PFSK-1 (cell line): ENCODE measurements around the gene ADAMTS2.

Source experiments
- FOXP2 ChIP-seq: optimal IDR thresholded peaks from 2 replicates; pipeline ENCODE3; 2011; ENCODE audit warnings: borderline replicate concordance, control low read depth, inconsistent platforms; ENCODE audit not compliant: insufficient read depth; ENCODE audit errors: extremely low read length, extremely low read depth
- POLR2AphosphoS5 ChIP-seq: IDR thresholded peaks from 2 replicates; pipeline ENCODE4 v1.6.1; 2012; ENCODE audit warnings: low read depth, mild to moderate bottlenecking, control low read depth, low read length, moderate library complexity
- SIN3A ChIP-seq: IDR thresholded peaks from 2 replicates; pipeline ENCODE4 v1.6.1; 2012; ENCODE audit warnings: mild to moderate bottlenecking, low read length, moderate library complexity, borderline replicate concordance; ENCODE audit not compliant: insufficient read depth
- TAF1 ChIP-seq: IDR thresholded peaks from 2 replicates; pipeline ENCODE4 v1.6.1; 2012; ENCODE audit warnings: low read length, control low read depth, borderline replicate concordance; ENCODE audit not compliant: insufficient read depth
- TF ChIP-seq, protein P1 (sequence below), 2 experiments: IDR thresholded peaks; 2 replicates each; pipeline versions ENCODE4 v1.6.1 to v1.8.0; 2011 to 2012; ENCODE audit warnings: low read depth in 2 of 2, low read length in 2 of 2, control low read depth in 1 of 2, inconsistent platforms in 1 of 2, mild to moderate bottlenecking in 1 of 2, moderate library complexity in 1 of 2; ENCODE audit not compliant: insufficient read depth in 1 of 2

ADAMTS2 gene

DNA sequence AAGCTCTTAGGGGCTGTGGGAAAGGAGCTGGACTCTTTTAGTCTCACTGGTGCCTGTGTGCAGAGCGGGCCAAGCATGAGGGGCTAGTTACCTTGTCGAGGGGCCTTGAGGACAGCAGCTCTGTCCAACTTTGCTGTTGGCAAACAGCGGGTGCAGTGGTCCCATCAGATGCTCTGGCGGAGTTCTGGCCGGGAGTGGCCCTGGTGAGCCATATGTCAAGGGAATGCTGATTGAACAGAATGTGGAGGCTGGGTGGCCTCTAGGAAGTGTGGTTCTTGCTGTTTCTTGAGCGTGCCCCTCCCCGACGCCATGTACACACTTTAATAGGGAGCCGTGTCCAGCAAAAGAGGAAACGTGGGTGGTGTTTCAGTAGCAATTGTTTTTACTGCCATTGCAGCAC lies 3.6 kb upstream of the ADAMTS2 start:
- TF ChIP-seq, protein P1, sequence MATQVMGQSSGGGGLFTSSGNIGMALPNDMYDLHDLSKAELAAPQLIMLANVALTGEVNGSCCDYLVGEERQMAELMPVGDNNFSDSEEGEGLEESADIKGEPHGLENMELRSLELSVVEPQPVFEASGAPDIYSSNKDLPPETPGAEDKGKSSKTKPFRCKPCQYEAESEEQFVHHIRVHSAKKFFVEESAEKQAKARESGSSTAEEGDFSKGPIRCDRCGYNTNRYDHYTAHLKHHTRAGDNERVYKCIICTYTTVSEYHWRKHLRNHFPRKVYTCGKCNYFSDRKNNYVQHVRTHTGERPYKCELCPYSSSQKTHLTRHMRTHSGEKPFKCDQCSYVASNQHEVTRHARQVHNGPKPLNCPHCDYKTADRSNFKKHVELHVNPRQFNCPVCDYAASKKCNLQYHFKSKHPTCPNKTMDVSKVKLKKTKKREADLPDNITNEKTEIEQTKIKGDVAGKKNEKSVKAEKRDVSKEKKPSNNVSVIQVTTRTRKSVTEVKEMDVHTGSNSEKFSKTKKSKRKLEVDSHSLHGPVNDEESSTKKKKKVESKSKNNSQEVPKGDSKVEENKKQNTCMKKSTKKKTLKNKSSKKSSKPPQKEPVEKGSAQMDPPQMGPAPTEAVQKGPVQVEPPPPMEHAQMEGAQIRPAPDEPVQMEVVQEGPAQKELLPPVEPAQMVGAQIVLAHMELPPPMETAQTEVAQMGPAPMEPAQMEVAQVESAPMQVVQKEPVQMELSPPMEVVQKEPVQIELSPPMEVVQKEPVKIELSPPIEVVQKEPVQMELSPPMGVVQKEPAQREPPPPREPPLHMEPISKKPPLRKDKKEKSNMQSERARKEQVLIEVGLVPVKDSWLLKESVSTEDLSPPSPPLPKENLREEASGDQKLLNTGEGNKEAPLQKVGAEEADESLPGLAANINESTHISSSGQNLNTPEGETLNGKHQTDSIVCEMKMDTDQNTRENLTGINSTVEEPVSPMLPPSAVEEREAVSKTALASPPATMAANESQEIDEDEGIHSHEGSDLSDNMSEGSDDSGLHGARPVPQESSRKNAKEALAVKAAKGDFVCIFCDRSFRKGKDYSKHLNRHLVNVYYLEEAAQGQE (IDR thresholded peaks at IDR 0.05; ENCODE audit: insufficient read depth in 1 of 2, low read depth in 2 of 2, low read length in 2 of 2): no peak
- no peak for TF ChIP-seq FOXP2
- no peak for TF ChIP-seq TAF1
- TF ChIP-seq SIN3A: no peak
- no peak for TF ChIP-seq POLR2AphosphoS5

DNA sequence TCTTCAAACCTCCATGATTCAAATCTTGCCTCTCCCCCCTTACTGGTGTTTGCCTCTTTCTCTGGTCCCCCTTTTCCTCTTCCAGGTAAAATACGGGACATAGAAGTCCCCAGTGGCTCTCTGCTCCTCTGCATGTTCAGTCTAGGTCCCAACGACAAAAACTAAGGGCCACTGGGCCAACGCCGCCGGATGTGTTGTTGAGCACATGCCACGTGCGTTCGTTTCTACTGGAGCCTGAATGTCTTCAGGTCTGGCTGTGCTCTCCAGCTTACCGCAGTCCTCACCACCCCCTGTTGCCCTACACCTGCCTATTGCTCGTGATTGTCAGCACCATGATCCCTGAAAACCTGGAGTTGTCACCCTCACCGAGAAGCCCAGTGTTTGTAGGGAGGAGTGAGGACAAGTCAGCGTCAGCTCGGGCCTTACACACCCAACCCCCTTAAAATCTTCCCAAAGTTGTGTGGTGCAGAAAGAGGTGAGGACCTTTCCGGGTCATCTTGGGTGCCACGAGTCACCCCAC lies 2.8 kb upstream of the ADAMTS2 start:
- no peak for TF ChIP-seq TAF1
- no peak for TF ChIP-seq FOXP2
- no peak for TF ChIP-seq POLR2AphosphoS5
- TF ChIP-seq SIN3A: no peak
- TF ChIP-seq, protein P1 (IDR thresholded peaks at IDR 0.05; ENCODE audit: insufficient read depth in 1 of 2, low read depth in 2 of 2, low read length in 2 of 2): no peak

DNA sequence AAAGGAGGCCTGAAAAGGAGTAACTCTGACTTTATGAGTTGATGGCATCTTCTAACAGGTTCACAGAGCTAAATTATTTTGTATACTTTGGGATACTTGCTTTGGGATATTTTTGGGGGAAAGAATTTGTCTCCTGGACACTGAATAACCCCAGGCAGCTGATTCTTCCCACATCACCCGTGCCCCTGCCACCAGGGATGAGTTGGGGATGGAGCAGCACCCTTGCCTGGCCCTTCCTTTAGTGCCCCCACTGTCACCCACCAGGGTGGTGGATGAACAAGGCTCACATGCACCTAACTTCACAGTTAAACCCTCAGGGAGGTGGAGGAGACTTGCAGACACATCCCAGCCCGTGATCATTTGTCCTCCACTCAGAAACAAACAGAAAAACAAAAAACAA lies 2.3 kb upstream of the ADAMTS2 start:
- TF ChIP-seq FOXP2 (no peak), SIN3A (no peak), POLR2AphosphoS5 (no peak), TAF1 (no peak)
- TF ChIP-seq, protein P1 (IDR thresholded peaks at IDR 0.05; ENCODE audit: insufficient read depth in 1 of 2, low read depth in 2 of 2, low read length in 2 of 2): no peak

DNA sequence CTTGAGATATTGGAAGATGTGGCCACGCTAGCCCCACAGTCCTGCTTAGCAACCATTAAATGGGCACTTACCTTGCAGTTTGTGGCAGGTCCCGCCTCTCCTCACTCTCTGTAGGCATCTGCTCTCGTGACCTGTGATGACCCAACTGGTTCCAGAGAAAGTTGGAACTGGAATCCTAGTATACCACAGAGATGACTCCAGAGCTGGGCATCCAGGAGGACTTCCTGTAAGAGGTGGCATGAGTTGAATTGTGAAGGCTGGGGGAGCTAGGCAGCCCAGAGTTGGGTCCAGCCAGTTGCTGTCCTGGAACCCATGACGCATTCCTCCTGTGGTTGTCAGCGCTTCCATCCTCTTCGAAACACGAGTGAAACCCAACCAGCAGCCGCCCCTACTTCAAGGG lies 1.6 kb upstream of the ADAMTS2 start:
- TF ChIP-seq, protein P1 (IDR thresholded peaks at IDR 0.05; ENCODE audit: insufficient read depth in 1 of 2, low read depth in 2 of 2, low read length in 2 of 2): no peak
- TF ChIP-seq FOXP2 (no peak), POLR2AphosphoS5 (no peak), TAF1 (no peak), SIN3A (no peak)

DNA sequence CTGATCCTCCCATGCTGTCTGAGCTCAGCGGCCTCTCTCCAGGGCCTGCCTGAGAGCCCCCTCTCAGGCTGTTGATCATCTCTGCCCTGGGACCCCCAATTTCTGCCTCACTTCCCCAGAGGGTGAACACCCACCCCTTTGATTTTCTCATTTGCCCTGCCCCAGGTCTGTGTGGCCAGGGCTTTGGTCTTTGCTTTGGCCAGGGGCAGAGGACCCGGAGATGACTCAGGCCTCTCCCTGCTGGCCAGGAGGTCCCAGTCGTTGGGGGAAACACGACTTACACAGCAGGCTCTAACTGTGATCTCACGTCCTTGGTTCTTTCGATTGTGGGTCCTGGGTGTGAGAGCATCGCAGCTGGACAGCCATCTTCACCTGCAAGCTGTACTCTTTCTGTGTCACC lies 1.1 kb upstream of the ADAMTS2 start:
- TF ChIP-seq, protein P1 (IDR thresholded peaks at IDR 0.05; ENCODE audit: insufficient read depth in 1 of 2, low read depth in 2 of 2, low read length in 2 of 2): no peak
- TF ChIP-seq FOXP2 (no peak), POLR2AphosphoS5 (no peak), SIN3A (no peak), TAF1 (no peak)
